GM21717 (cell line): ENCODE results near the gene EML6.

Experiments
- ATAC-seq: cut with Tn5 transposase; IDR thresholded peaks from one replicate; pipeline ENCODE4 v1.9.1; 2021; ENCODE audit warnings: mild to moderate bottlenecking, moderate library complexity; ENCODE audit not compliant: unreplicated experiment

Gene EML6

GRCh38 chr2:54957321-54957999 lies 234.0 kb downstream of the EML6 start:
- no peak for ATAC-seq

- ATAC-seq: no peak
Measured at GRCh38 chr2:54958717-54959371, 235.4 kb downstream of the EML6 start.

DNA sequence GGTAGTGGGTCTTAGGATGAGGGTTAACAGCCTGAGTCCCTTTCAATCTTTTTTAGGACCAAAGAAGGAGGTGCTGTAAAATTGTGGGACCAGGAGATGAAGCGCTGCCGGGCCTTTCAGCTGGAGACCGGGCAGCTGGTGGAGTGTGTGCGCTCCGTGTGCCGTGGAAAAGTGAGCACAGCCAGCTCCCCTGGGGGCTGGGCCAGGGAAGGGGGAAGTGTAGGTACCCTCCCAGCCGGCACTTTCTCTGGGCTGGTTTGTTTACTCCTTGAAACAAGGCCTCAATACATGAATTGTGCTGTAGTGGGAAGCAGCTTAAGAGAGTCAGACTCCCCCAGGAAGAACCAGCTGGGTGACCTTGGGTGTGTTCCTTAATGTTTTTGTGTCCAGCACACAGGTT lies 236.7 kb downstream of the EML6 start:
- no peak for ATAC-seq

- ATAC-seq: no peak
Measured at GRCh38 chr2:54962511-54962910, 239.0 kb downstream of the EML6 start.

DNA sequence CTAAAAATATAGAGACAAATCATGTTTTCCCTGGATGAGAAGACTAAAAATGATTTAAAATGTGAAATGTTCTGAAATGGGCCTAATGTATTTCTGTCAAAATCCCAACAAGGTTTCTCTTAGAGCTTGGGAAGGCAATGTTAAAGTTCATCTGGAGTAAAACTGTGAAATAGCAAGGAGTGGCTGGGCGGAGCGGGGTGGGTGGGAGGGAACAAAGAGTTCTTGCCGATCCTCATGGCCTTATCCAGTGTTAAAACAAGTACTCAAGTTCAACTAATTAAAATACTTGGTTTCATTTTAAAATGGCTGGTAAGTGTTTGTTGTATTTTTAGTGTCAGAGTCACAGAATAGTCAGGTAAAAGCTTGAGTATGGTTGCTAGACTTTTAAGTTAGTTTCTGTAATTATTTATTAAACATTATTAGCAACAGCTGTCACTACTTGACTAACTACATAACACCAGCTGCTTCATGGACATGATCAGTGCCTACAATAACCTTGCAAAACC lies 239.5 kb downstream of the EML6 start:
- ATAC-seq: no peak

DNA sequence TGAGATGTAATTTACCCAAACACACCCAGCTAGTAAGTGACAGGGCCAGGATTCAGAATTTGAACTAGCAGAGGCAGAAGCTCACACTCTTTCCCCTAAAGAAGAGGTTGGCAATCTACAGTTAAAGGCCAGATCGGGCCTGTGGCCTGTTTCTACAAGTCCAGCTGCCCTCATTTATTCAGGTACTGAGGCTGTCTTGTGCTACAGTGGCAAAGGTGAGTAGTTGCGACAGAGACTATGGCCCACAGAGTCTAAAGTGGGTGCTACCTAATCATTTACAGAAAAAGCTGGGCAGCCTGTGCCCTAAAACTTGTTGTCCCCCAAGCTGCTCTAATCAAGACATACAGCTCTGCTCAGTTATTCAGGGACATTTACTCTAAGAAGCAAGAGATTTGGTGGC lies 240.0 kb downstream of the EML6 start:
- ATAC-seq: no peak

- ATAC-seq: no peak
Measured at GRCh38 chr2:54964271-54964670, 240.8 kb downstream of the EML6 start.

DNA sequence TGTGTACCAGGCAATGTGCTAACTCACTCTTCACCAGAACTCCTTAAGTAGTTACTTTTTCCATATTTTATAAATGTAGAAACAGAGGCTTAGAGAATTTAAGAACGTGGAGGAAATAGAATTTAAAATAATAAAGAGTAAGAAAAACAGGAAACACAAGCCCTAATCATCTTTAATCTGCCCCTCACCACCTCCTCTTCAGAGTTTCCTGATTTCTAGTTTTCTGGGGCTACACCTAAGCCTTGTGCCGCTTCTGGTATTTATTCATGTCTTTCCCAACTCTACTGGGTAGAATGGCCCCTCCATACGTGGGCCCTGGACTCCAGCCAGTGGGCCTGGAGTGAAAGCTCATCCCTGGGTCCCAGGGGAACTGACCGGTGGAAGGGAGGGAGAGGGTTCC lies 241.4 kb downstream of the EML6 start:
- ATAC-seq: no peak

- ATAC-seq: no peak
Measured at GRCh38 chr2:54965425-54965824, 242.0 kb downstream of the EML6 start.

DNA sequence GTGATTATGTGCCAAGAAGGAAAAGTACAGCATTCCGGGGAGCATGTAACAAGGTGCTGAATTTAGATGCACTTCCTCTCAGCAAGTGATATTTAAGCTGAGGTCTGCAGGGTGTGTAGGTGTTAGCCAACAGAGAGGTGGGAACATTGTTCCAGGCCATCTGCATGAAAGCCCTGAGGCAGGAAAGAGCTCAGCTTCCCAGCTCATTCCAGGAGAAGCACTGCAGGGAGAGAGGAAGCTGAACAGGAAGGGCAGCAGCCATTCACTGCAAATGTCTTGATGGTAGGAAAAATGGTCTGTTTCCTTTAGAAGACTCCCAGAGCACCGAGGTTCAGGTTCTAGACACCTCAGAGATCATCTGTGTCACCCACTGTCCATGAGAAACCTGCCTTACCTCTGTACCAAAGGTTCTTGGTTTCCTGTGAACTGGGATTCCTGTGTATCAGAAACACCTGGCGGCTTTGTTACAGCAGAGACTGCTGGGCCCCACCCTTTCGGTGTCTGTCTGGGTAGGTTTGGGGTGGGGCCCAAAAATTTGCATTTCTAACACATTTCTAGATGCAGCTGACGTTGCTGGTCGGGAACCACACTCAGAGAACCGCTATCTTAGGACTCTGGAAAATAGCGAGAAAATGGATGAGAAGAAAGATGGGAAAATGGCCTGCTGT lies 242.8 kb downstream of the EML6 start:
- ATAC-seq: no peak

GRCh38 chr2:54966837-54967236 lies 243.4 kb downstream of the EML6 start:
- no peak for ATAC-seq

- ATAC-seq: no peak
Measured at GRCh38 chr2:54967269-54967668, 243.8 kb downstream of the EML6 start.

DNA sequence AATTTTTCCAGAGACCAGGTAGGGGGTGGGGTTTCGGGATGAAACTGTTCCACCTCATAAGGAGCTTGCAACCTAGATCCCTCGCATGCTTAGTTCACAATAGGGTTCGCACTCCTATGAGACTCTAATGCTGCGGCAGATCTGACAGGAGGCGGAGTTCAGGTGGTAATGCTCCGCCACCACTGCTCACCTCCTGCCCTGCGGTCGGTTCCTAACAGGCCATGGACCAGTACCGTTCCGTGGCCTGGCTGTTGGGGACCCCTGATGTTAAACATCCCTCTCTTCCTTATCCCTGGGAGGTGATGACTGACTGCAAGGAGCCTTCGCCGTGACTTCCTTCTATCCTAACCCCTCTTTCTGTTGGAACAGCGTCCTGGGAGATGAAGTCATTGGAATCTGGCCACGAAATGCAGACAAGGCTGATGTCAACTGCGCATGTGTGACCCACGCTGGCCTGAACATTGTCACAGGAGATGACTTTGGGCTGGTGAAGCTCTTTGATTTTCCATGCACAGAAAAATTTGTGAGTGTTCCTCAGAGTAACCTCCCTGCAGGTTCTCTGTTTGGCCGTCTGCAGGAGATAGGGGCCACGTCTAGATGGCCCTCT lies 244.4 kb downstream of the EML6 start:
- no peak for ATAC-seq

DNA sequence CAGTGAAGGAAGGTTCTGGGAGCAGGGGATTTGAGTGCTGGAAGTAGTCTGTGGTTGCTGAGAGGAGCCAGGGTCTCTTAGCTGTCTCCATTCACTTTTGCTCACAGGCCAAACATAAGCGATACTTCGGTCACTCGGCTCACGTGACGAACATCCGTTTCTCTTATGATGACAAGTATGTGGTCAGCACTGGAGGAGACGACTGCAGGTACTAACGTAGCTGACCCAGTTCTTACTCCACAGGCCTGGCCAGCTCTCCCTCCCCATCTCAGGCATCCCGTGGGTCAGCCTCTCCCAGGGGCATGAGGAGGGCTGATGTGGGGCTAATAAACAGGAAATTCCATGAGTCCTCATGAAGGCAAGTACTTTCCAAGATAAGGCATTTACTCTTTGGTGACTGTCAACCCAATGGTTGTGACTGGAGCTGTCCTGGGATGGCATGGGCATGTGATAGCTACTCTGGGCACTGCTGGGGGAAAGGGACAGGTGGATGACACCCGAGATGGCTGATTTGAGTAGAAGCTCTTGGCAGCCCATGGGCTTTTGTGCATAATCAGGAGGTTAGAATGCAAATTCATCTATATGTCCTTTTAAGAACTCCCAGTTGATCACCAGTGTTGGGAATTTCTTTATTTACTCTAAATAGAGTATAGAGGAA lies 245.2 kb downstream of the EML6 start:
- no peak for ATAC-seq

GRCh38 chr2:54969295-54969939 lies 246.0 kb downstream of the EML6 start:
- no peak for ATAC-seq

- no peak for ATAC-seq
Measured at GRCh38 chr2:54969940-54970338, 246.5 kb downstream of the EML6 start.

DNA sequence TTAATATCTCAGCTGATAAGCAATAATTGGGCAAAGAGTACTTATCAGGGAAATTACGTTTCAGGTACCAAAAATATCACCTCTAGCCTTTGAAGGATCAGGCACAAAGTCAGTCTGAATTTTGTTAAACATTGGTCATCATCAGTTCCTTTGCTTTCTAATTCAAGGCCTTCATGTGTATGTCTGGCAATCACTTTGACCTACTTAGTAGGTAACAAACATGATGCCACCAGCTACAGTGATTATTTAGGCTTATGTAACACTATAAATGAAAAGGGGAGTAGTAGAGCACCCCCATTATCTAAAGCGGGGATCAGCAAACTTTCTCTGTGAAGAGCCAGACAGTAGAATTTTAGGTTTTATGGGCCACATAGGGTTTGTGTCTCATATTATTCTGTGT lies 251.7 kb downstream of the EML6 start:
- ATAC-seq: no peak

GRCh38 chr2:54975598-54976492 lies 252.4 kb downstream of the EML6 start:
- ATAC-seq: no peak

DNA sequence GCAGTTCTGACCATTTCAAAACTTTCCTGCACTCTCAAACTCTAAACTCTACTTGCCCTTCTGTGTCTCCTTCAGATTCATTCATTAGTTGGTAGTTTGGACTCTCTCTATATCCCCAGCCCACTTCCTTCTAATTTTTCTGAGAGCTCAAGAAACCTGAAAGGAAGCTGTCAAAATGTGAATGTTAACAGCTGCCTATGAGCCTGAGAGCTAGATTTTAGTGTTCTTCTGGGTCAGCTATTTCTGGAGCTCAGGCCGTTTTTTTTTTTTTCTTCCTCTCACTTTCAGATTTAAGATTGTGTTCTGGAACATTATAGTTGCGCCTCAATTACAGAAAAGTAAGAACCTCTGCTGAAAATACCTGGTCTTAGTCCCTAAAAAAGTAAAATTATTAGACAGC lies 253.7 kb downstream of the EML6 start:
- ATAC-seq: peak; percentile 96
